ENCODE measurements around the gene SLC4A4.

SLC4A4 gene

DNA sequence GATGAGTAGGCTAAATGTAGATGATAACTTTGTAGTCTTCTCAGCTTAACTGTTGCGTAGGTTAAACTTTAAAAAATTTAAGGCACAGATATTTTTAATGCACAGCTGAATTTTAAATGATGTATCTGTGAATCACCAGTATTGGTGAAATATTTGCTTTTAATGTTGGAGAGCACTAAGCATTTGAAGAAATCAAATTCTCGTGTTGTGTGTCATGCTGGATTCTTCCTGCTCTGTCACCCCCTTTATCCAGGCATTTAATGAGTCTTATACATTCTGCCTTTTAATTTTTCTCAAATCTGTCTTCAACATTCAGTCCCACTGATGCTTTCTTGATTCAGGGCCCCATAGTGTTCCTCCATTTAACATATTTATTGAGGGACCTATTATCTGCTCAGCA, 76.7 kb downstream of the SLC4A4 start:
- DNase-seq (ENCODE audit: low read depth) = no peak

DNA sequence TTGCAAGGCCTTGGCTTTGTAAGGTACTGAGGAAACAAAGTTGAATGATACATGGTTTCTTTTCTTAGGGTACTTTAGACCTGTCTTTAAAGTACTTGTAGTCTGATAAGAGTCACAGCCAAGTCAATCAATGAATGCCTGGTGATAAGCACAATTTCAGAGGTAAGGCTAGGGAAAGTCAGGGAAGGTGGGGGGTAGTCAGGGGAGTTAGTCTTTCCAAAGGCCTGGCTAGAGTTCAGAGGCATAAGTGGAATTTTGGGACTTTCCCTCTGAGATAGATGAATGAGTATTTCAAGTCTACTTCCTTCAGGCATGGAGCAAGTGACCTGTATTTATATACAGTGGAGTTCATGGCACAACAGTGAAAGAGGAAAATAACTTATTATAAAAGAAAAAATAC, 78.3 kb downstream of the SLC4A4 start:
- DNase-seq (ENCODE audit: low read depth) = no peak

DNA sequence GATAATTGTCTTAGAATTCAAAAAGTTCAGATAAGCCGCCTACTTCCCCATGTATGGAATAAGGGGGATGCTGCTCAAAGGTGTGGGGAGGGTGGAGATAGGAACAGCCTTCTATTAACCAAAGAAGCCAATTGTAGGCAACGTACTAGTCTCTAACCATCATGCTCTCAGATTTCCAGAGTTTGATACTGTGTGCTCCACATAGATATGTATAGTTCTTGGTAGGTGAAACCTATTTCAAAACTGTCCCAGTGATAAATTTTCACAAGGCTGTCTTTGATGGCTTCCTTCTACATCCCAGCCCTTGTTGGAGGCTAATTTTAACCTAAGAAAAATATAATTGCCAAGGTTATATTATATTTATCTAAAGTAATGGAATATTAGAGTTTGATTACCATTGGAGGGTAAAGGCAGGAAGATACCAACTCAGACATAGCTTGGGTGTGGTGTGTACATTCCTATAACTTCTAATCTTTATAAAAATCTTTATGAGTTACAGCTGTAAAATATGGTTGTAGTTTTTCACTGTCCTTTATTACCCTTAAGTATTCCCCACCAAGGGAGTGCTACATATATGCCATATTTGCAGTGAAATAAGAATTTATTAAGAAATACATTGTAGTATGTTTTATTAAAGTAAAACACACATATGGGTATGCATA, 87.7 kb downstream of the SLC4A4 start:
- no peak for DNase-seq (ENCODE audit: low read depth)

DNA sequence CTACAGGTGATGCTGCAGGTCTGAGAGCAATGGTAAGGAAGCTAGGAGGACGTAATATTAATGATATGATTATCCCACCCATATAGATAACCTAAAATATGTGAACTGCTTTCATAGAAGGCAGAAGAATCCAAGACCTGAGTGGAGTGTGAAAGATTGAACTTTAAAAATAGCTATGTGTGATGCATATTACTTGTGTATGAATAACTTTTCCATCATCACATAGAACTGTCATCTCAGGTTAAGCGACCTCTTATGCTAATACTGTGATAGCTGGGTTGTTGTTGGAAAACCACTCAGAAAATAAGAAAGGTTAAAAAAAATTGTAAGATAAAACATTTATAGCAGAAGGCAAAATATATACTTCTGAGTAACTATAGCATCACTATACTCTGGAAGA, 90.3 kb downstream of the SLC4A4 start:
- DNase-seq (ENCODE audit: low read depth) = no peak

DNA sequence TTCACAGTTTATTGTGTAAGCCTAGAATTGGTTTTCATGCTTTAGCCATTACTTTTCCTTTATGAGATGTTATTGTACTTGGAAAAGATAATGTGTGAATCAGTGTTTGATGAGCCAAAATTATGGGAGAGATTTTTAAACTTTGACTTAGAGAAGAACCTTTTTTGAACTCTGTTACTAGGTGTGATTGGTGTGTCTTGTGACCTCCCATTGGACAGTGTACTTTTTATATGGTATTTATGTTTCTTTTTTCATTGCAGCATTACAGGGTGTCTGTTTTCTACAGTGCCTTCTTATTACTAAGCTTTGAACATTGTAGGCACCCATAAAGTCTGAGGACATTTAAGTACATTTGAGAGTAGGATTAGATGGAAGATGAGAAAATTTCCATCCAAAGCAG, 91.1 kb downstream of the SLC4A4 start:
- no peak for DNase-seq (ENCODE audit: low read depth)

DNA sequence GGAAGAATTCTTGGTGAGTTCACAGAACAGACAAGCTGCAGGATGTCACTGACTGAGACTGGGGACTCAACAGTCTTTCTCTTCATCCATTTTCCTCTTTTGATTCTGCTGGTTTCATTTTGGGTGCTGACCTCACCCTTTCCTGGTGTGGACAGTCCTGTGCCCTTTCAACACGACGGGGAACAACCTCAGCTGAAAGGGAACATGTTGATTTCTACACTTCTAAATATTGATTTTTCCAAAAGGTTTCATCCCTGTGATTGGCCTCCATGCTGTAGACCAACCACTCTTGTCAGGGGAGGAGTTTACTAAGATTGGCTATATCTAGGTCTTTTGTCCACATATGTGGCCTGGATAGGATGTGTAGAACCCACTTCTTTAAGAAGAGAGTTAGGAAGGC, 91.8 kb downstream of the SLC4A4 start:
- DNase-seq (ENCODE audit: low read depth) = no peak

DNA sequence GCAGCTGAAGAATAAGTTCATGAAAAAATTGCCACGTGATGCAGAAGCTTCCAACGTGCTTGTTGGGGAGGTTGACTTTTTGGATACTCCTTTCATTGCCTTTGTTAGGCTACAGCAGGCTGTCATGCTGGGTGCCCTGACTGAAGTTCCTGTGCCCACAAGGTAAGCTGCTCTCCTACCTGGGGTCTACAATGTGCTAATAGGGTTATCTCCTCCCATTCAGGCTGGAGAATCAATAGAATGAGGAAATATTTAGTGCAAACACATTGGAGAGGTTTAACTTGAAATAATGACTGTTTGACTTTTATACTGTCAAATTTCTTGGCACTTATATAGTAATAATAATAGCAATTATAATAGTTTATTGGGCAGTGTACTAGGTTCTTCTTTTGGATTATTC, 101.8 kb downstream of the SLC4A4 start:
- DNase-seq (ENCODE audit: low read depth) = no peak

DNA sequence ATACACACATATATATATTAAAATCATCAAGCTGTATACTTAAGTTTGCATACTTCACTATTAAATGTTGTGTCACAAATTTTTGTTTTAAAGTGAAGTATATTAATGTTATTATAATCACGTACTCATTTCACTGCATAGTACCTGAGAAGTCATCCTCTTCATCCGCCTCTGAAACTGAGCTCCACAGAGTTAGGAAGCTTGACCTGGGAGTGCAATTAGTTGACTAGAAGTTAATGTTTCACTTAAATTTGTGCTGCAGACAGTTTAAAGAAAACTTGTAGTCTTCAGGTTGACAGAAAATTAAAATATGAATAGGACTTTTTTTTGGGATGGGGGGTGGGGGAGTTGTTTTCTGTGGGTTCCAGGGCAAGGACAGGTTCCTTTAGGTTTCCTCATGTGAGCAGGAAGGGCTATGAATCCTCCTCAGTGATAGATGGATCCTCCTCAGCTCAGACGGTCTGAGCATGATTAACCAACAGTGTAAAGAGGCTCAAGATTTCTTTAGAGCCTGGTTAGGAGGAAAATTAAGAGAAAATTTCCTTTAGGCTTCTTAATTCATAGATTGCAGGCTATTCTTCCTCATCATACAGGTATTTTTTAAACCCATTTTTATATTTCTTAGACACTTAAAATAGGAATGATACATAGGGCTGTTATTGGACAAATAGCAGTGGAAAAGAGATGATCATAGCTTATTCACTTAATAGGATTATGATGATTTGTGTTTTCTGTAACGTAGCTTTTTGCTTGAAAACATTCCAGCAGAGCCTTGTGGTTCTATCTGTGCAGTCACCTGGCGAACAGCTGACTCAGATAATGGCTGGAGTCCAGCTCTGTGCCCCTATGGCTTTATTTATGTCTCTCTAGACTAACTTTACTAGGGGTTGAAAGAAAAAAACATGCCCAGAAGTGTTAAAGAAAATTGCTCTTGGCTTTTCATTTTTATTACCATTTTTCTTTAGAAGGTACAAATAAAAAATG, 102.7 kb downstream of the SLC4A4 start:
- DNase-seq (ENCODE audit: low read depth) = no peak

DNA sequence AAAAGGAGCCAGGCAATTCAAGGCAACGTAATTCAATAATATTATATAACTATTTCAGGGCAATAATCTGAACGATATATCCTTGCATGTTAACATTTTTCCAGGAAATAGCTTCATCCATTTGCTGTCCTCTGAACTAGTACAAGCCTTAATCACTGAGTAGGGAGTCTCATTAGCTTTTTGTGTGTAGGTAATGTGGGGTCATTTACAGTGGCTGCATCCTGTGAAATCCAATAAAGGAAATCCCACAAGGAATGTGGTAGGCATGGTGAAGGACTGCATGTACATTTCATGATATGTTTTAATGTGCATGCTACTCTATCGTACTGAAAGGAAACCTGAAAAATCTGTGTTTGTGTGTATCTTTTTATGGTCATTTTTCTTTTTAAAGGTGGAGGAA, 103.5 kb downstream of the SLC4A4 start:
- no peak for DNase-seq (ENCODE audit: low read depth)

DNA sequence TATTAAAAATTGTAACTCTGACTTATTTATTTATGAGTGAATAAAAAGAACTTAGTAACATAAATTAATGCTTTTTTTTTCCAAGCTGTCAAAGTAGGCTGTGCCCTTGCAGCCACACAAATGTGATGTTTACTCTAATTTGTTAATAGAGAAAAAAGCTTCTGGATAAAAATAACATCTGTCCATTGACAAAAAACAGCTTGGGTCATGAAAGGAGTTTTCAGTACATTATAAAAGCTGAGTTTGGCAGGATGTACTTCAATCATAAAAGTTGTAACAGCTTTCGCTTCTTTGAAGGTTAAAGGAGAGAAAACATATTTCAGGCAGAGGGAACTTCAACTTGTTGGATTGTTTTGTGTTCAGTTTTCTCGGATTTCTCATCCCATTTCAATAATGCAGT, 105.6 kb downstream of the SLC4A4 start:
- no peak for DNase-seq (ENCODE audit: low read depth)

DNA sequence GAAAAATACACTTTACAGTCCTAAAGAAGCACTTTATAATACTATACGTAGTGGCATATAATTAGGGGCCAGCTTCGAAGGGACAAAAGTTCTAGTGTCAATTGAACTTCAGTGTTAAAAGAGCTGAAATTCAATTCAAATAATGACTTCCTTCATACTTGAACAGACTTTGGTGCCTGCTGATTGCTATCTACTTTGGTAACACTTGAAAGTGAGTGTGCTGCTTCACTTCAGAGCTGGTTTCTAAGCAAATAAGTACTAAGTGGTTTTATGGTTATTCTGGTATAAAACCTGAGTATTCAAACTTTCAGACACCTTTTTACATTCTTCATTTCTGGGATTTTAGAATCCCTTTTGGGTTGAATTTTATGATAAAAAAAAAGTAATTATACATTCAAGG, 107.0 kb downstream of the SLC4A4 start:
- no peak for DNase-seq (ENCODE audit: low read depth)

DNA sequence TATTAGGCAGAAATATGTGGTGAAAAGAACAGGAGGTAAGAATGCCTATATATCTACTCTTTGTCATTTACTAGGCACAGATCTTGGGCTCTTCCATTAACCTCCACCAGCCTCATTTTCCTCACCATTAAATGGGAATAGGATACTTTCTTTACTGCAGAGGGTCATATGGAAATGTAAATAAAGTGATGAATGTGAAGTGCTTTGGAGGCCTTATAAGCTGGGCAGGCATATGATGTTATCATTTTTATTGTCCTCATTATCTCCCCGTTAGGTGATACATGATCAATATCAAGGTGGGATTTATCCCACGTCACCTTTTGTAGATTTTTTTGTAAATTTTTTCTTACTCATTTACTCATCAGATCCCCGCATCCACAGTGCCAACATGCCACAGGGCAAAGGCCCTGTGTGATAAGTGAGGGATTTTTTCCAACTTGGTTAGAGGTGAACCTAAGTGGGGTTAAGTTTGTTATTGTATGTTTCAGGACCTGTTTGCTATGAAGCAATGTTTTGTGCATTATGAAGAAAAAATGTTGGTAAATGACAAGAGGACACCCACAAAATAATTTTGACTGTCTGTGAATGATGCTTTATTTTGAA, 107.8 kb downstream of the SLC4A4 start:
- DNase-seq (ENCODE audit: low read depth) = no peak

DNA sequence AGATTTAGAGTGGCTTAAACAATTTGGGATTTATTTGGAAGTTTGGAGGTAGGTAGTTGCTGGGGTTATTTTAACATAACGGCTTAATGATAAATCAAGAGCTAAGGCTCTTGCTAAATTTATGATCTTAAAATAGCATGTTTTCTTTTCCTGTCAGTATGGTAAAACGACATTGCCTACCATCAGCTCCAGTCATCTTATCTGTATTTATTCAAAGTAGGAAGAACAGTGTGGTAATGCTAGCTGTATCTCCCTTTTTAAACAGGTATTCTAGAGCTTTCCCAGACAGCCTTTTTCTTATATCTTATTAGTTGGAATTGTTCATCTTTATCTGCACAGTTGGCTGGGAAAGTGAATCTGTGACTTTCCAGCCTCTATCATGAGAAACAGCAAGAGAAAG, 110.2 kb downstream of the SLC4A4 start:
- DNase-seq (ENCODE audit: low read depth) = no peak

DNA sequence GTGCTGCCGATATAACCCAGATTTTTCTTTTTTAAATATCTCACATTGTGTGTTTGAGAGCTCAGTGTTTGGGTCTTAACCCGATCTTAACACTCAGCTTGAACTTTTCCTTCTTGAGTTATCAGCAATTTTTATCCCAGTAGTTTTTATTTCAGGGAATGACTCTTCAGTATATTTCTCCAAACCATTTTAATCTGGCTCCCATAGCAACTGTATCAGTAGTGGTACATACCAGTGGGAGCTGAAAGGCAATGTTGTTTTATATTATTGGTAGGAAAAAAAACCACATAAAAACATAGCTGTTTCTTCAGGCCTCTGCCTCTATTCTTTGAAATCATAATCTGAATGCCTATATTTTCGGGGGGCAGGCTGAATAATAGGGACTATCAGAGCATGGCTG, 111.1 kb downstream of the SLC4A4 start:
- DNase-seq (ENCODE audit: low read depth) = no peak

DNA sequence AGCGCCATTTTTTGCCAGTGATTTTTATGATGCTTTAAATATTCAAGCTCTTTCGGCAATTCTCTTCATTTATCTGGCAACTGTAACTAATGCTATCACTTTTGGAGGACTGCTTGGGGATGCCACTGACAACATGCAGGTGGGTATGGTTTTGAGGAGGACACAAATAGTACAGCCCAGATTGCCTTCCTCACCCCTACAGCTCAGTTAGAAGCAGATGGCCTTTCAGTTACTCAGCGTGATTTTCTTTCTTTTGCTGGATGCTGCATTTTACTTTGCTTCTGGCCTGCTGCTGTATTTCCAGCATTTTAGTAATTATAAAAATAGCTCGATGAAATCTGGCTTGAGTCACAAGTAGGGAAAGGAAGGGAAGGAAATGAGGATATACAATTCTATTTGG, 114.7 kb downstream of the SLC4A4 start:
- no peak for DNase-seq (ENCODE audit: low read depth)

DNA sequence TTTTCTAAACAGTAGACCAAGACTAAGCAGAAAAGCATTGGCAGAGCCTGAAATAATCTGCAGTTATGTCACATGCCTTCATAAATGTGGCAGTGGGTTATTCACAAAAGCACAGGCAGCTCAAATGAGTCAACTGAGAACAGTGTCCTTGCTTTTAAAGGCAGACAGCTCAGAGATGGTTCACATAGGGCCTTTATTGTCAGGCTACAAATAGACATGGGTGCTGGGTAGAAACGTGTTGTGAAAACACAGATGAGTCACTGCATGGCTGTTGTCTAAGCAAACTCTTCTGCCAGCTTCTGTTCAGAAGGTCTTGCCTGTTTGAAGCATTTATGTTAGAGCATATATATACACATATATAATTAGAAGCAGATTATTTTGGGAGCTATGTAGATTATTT, 118.0 kb downstream of the SLC4A4 start:
- DNase-seq (ENCODE audit: low read depth) = no peak

DNA sequence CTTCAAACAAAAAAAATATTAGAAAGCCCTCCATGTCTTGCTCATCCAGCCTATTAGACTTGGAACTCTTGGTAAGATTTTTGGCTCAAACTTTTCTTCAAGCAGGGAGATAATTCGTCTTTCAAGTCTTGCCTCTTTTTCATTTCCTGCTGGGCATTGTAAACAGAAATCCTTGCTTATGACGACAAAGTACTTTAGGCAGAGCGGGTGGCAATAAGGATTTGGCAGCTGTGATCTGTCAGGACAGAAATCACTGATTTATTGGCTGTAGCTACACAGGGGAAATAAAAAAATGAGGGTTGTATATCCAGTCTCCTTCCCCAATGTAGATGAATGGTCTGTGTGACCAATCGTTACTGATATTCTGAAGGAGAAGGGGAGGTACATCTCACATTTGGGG, 121.6 kb downstream of the SLC4A4 start:
- no peak for DNase-seq (ENCODE audit: low read depth)

DNA sequence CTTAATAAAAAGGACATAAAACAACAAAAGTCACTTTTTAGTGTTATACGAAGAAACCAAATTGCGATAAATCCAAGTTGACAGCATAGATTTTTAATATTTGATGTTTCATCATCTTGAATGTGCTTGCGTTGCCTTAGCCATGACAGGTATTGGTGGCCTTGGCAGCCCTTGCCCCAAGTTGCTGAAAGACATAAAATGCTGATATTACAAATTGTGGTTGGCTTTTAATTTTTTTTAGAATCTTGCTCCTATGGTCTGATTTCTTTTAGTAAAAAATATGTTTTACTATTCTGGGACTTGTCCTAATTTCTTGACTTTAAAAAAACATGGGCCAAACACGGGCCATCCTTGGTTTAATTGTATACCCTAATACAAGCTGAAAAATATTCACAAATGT, 122.6 kb downstream of the SLC4A4 start:
- DNase-seq (ENCODE audit: low read depth) = no peak

DNA sequence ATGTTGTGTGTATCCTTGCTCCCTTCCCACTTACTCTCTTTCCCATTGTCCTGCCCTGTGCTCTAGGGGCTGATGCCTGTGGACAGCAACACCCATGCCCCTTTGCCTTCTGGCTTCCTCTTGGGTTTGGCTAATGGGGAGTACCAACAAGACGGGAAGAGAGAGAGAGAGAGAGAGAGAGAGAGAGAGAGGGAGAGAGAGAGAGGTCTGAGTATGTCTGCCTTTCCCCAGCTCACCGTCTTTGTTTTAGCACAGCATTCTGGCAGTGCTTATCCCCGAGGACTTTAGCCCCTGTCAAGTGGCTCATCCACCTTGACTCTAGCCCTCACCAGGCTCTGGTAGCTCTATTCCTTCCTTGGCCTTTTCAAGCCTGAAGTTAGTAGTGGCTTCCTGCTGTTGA, 128.0 kb downstream of the SLC4A4 start:
- no peak for DNase-seq (ENCODE audit: low read depth)

DNA sequence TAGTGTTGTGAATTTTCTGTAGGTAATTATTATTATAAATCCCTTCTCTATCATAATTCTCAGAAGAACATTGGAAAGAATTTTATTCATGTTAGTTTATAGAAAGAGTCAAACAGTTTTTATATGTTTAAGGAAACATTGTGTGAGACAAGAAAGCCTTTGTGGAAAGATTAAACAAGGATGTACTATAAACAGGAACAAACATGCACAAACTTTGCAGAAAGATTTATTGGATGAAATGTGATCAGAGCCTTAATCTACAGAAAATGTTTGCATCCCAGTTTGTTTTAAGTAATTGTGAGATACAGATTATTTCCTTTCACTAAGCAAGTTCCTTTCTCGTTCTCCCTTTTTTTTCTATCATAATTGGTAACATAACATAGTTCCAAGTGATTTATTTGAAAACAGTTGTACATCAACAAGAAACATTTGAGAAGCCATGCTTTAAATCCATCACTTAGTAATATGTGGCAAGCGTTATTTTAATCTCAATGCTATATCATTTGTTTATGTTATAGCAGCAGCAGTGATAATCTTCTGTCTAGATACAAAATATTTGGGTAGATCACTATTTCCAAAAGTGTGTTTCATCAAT, 129.4 kb downstream of the SLC4A4 start:
- DNase-seq (ENCODE audit: low read depth) = no peak

DNA sequence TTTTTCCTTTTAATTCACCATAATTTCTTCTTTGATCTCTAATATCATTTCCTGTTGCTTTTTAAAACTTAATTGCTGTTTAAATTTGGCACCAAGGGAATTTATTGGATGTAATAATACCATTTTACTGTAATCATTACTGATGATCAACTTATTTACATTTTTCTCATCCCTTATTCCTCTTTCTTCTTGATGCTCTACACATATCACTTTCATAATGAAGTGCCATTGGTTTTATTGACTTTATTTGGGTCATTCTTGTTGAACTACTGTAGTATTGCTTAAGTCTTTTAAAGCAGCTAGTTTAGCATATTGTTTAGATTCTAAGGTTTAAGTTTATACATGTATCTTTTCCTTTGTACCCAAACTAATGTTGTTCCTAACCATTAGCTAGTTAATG, 130.7 kb downstream of the SLC4A4 start:
- no peak for DNase-seq (ENCODE audit: low read depth)

DNA sequence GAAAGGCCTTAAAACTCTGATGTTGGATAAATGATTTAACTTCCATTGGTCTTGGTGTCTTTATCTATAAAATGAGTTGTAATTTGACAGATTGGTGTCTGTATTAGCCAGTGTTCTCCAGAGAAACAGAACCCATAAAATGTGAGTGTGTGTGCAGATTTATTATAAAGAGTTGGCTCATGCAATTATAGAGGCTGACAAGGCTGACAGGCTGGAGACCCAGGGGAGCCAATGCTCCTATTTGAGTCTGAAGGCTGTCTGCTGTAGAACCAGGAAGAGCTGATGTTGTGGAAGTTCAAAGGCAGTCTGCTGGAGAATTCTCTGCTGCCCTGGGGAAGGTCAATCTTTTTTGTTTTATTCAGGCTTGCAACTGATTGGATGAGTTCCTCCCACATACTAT, 131.7 kb downstream of the SLC4A4 start:
- no peak for DNase-seq (ENCODE audit: low read depth)

DNA sequence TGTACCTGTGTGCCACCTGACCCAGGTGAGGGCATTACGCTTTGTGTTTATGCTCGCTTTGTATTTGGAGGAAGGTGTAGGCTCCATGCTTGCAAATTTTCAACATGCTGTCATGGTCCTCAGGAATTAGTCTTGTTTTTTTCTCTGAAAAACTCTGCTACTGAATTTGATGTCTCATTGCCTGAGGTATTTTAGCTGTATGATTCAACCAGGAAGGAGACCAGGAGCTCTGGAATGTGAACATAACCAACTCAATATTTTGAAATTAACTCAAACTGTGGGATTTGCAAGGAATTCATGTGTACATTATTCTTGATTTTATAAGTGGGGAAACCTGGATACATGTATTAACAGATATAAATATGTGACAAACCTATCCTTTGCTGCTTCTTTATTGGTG, 134.1 kb downstream of the SLC4A4 start:
- DNase-seq (ENCODE audit: low read depth) = no peak

Data from activated T-cell treated with anti-CD3 and anti-CD28 coated beads for 1 hour (primary cell).